GM18858 (cell line): ENCODE measurements around the gene GRHPR.

Experiments used
- ATAC-seq: cut with Tn5 transposase; IDR thresholded peaks from one replicate; pipeline ENCODE4 v1.9.1; 2021; ENCODE audit not compliant: unreplicated experiment

Gene GRHPR

GRCh38 chr9:37398464-37399025 is 24.0 kb upstream of the GRHPR start:
- no peak for ATAC-seq

DNA sequence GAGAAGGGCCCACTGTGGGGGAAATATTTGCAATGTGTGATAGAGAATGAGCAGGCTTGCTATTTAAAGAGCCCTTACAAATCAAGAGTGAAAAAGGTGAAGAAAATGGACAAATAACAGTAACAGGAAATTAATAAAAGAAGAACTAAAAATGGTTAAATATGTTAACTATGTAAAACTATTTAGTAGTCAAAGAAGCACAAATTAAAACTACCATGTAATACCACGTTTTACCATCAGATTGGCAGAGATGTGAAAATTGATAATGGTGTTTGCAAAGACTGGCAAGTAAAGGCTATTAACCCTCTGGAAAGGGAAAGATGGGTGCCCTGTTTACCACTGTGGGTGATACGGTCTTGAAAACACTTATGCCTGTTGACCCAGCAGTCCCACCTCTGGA is 23.2 kb upstream of the GRHPR start:
- no peak for ATAC-seq

- ATAC-seq = no peak
These were observed 17.9 kb upstream of the GRHPR start for GRCh38 chr9:37404590-37404989.

DNA sequence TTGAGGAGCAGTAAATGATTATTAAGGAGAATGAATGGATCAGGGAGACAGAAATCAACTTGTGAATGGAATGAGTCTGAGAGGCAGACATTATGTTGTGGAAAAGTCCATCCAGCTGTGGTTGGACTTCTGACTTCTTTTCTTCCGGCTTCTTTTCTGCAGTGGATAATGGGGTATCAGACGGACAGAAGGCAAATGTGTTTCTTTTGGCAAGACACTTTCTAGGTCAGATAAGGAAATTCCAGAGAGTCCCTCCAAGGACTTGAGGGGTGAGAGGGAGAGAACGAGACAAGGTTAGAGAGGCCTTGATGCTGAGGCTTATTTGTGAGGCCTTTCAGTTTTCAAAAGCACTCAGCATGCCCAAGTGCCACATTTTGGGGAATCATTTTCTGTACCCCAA is 17.1 kb upstream of the GRHPR start:
- ATAC-seq = no peak

DNA sequence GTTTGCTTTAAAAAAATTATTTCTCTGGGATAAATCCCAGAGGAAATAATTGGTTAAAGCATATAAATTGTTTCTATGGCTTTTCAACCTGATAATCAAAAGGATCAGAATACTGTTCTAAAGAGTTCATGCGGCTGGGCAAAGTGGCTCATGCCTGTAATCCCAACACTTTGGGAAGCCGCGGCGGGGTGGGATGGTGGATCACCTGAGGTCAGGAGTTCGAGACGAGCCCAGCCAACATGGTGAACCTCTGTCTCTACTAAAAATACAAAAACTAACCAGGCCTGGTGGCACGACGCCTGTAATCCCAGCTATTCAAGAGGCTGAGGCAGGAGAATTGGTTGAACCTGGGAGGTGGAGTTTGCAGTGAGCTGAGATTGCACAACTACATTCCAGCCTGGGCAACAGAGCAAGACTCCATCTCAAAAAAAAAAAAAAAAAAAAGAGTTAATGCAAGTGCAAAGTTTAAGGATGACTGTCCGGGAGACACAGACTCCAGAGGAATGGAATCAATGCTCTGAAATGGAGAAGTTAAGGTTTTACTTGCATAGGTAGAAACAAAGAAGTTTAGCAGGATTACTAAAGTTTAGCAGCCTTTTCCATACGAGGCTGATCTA is 16.6 kb upstream of the GRHPR start:
- no peak for ATAC-seq

GRCh38 chr9:37406603-37407401 is 15.7 kb upstream of the GRHPR start:
- no peak for ATAC-seq

DNA sequence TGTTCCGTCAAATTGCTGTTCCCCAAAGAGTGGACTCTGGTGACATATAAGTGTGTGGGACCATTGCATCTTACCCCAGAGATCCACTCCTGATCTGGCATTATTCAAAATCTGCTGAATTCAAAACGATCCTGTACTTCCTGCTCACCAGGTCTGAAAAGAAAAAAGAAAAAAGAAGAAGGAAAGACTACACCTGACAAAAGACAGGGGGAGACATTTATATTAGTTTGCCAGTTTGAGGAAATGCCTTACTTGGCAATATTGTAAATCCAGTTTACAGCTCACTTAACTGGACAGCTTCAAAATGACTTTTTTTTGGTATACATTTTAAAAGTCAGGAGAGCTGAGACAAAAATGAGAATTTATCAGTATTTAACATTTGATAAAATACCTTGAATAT is 15.0 kb upstream of the GRHPR start:
- ATAC-seq = no peak

- ATAC-seq = peak; percentile 82
These were observed 13.4 kb upstream of the GRHPR start for GRCh38 chr9:37408933-37409710.

- ATAC-seq = no peak
These were observed 12.1 kb upstream of the GRHPR start for GRCh38 chr9:37410354-37410861.

- peak; percentile 19 for ATAC-seq
These were observed 11.3 kb upstream of the GRHPR start for GRCh38 chr9:37410969-37411785.

DNA sequence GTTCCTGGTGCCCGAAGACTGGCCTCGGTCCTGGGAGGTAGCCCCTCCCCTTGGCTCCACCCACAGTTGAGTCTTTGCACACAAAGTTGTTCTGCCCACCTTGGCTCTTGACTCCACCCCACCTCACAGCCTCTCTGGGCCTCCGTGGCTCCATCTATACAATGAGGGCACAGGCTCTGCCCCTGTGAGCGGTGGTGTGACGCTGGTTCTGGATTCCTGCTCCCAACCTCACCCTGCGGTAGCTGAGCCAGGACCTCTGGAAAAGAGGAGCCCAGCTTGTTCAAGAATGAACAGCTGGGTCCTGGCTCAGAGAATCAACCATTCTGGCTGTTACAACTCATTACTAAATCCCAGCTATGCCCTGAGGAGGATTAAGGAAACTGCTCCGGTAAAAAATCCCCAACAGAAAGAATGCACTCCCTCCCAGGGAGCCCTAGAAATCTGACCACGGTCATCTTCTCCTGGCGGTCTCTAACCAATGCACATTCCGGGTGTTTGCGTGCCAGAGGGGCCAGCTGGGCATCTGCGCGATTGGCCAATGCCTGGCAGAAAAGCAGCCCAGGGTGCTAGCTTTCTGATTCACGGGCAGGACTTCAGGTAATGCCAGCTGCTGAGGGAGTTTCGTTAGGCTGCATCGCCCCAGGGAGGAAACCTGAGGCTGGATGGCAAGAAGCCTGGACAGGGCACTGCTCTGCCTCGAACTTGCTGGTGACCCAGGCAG is 9.9 kb upstream of the GRHPR start:
- no peak for ATAC-seq

GRCh38 chr9:37413311-37413710 is 9.2 kb upstream of the GRHPR start:
- ATAC-seq = no peak

- no peak for ATAC-seq
These were observed 8.0 kb upstream of the GRHPR start for GRCh38 chr9:37414503-37414943.

GRCh38 chr9:37415011-37415719 is 7.3 kb upstream of the GRHPR start:
- no peak for ATAC-seq

DNA sequence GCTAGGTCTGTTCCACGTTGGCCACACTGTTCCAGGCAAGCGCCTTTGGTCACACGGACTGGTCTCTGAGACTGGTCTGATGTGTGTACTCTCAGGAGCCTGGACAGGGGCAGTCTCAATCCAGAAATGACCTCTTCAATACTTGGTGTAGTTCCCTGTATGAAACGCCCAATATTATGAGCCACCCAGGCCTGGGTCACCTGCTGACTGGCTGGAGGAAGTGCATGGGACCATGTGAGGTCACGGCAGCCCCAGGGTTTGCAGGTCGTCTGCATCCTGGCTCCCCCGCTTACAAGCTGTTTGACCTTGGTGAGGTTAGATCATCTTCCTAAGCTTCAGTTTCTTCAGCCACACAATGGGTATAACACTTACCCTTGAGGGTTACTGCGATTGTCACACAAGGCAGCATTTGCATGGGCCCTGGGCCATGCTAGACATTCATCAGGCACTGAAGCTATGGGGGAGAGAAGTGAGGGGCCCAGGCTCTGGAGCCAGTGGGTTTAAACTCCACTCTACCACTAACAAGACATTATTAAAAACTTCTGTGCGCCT is 5.2 kb upstream of the GRHPR start:
- ATAC-seq = no peak

DNA sequence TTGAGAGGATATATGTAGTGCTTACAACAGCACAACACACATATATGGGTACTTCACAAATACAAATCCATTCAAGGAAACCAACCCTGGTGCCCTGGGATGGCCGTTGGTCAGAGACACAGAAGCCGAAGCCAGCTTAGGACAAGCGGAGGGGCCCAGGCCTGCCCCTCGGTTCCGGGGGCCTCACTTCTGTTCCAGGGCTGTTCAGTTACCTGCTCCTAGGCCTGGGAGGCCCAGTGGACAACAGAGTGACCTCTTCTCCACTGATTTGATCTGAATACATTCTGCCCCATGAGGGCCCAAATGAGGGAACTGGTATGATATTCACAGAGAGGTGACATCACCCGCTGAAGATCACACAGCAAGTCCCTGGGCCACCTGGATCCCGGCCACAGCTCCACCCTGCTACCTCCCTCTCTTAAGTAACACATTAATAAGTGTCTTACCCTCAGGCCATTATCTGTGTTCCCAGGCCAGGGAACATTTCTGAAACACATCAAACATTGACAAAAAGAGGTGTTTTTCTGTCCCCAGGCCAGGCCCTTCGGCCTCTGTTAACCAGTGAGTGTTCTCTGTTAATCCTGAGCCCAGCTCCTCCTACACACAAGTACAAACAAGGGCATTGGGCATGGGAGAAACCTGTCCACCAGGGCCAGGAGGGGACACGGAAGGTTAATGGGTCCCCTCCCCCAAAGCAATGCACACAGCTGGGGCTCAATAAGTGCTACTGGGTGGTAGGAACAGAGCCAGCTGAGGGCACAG is 4.5 kb upstream of the GRHPR start:
- no peak for ATAC-seq

DNA sequence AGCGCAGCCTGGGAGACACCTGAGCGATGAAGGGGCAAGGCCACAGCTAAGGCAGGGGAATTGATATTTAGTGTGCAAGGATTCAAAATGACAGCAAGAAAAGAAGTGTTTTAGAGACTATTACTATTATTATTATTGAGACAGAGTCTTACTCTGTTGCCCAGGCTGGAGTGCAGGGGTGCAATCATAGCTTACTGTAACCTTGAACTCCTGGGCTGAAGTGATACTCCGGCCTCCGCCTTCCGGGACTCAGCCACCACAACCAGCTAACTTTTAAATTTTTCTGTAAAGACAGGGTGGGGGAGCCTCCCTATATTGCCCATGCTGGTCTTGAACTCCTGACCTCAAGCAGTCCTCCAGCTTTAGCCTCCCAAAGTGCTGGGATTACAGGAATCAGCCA is 3.3 kb upstream of the GRHPR start:
- ATAC-seq = no peak
